ENCODE data around the gene S100A1.

GRCh38 chr1:153627715-153628626 lies at the start of gene S100A1:
- TF ChIP-seq YY1 (IDR thresholded peaks at IDR 0.05; ENCODE audit: insufficient read depth, insufficient read length) (no peak), ZNF274 (IDR thresholded peaks at IDR 0.05; ENCODE audit: low read depth, low read length) (no peak), SUZ12 (IDR thresholded peaks at IDR 0.05; ENCODE audit: extremely low read depth, insufficient read depth, insufficient read length) (no peak)
